Endothelial cell of hepatic sinusoid (primary cell): ENCODE measurements around the gene TANGO2.

Experiments used
- in situ Hi-C: cut with HindIII; loops from 2 replicates; pipeline ENCODE4 v1.10.0; 2017; ENCODE audit warnings: low sequenced_read_pairs

The TANGO2 gene

GRCh38 chr22:19981961-19982920 is 38.7 kb upstream of the TANGO2 start:
- in situ Hi-C loops, result no loop called here

- in situ Hi-C loops, result no loop called here
Observed at GRCh38 chr22:19982991-19983578, 37.8 kb upstream of the TANGO2 start.

- in situ Hi-C loops, result no loop called here
Observed at GRCh38 chr22:19983741-19984140, 37.2 kb upstream of the TANGO2 start.

GRCh38 chr22:19984201-19984753 is 36.6 kb upstream of the TANGO2 start:
- in situ Hi-C loops, result no loop called here

GRCh38 chr22:19984851-19985811 is 35.8 kb upstream of the TANGO2 start:
- in situ Hi-C loops, result no loop called here

GRCh38 chr22:19986011-19986409 is 34.9 kb upstream of the TANGO2 start:
- in situ Hi-C loops, result no loop called here

- in situ Hi-C loops, result no loop called here
Observed at GRCh38 chr22:19986410-19987341, 34.2 kb upstream of the TANGO2 start.

- in situ Hi-C loops, result no loop called here
Observed at GRCh38 chr22:19987394-19988306, 33.3 kb upstream of the TANGO2 start.

GRCh38 chr22:19988331-19988808 is 32.5 kb upstream of the TANGO2 start:
- in situ Hi-C loops, result no loop called here

- in situ Hi-C loops, result no loop called here
Observed at GRCh38 chr22:19988965-19989724, 31.8 kb upstream of the TANGO2 start.

GRCh38 chr22:19989725-19990067 is 31.2 kb upstream of the TANGO2 start:
- in situ Hi-C loops, result no loop called here

- in situ Hi-C loops, result no loop called here
Observed at GRCh38 chr22:19990188-19990587, 30.7 kb upstream of the TANGO2 start.

GRCh38 chr22:19990609-19991394 is 30.1 kb upstream of the TANGO2 start:
- in situ Hi-C loops, result no loop called here

GRCh38 chr22:19991395-19991644 is 29.6 kb upstream of the TANGO2 start:
- in situ Hi-C loops, result no loop called here

GRCh38 chr22:19991645-19992451 is 29.1 kb upstream of the TANGO2 start:
- in situ Hi-C loops, result no loop called here

- in situ Hi-C loops, result no loop called here
Observed at GRCh38 chr22:19992481-19992911, 28.4 kb upstream of the TANGO2 start.
